A549 (cell line): ENCODE data around the gene ITGA8. TPM values are rescaled to one million over a fixed set of nuclear protein-coding genes. Genes with fewer than 3 reads are reported as not detected.

Experiments
- ATAC-seq, 2 experiments: fragments of 200-7000 bp in 1 of 2; fragments of >200 bp in 1 of 2; cut with Nextera tagmentation in 1 of 2; cut with Tn5 transposase in 1 of 2; 3 replicates each; pipeline versions ENCODE4 v1.8.0 to v1.9.1; 2018 to 2020; ENCODE audit warnings: mild to moderate bottlenecking in 1 of 2, moderate library complexity in 1 of 2
- CTCF ChIA-PET: fragments of 300-600 bp; sonication (Branson Sonifier 250); formaldehyde crosslinking; extraction: SDS; loops from one replicate; lab custom pipeline; 2021; ENCODE audit warnings: antibody characterized with exemption, inconsistent platforms; lab: Yijun Ruan, JAX
- POLR2A ChIA-PET: fragments of 350-600 bp; formaldehyde crosslinking; extraction: SDS; loops from one replicate; lab custom pipeline; 2021; ENCODE audit warnings: antibody characterized with exemption, inconsistent platforms; lab: Yijun Ruan, JAX
- DNase-seq, 2 experiments: peaks; one replicate each; pipeline versions ENCODE4 v3.0.0 to v3.0.0-alpha.2; 2011 to 2016; ENCODE audit warnings: low read depth in 1 of 2, low spot score in 1 of 2
- FAIRE-seq: peaks from 2 replicates; lab custom pipeline; 2011; peaks lifted over from hg19 to GRCh38; lab: Jason Lieb, UNC
- H3K27ac ChIP-seq, 2 experiments: fragments of >200 bp; sonication (Bioruptor Twin); formaldehyde crosslinking; 3 replicates each; pipeline ENCODE4 v1.5.1; 2016 to 2017
- H3K4me1 ChIP-seq: fragments of >200 bp; sonication (Bioruptor Twin); formaldehyde crosslinking; 3 replicates; pipeline ENCODE4 v1.6.1; 2016
- H3K4me2 ChIP-seq: fragments of >200 bp; sonication (Bioruptor Twin); formaldehyde crosslinking; 3 replicates; pipeline ENCODE4 v1.6.1; 2016
- H3K4me3 ChIP-seq: fragments of >200 bp; sonication (Bioruptor Twin); formaldehyde crosslinking; 3 replicates; pipeline ENCODE4 v1.5.1; 2016
- H3K9me3 ChIP-seq: fragments of >200 bp; sonication (Bioruptor Twin); formaldehyde crosslinking; 3 replicates; pipeline ENCODE4 v1.6.1; 2016
- BHLHE40 ChIP-seq: IDR thresholded peaks from 2 replicates; pipeline ENCODE4 v1.6.1; 2012; ENCODE audit warnings: low read depth, low read length, inconsistent platforms
- CBX2 ChIP-seq: fragments of 200-600 bp; sonication (generic); IDR thresholded peaks from 2 replicates; pipeline ENCODE4 v1.6.1; 2016; ENCODE audit warnings: low read depth, mild to moderate bottlenecking, borderline replicate concordance
- EHMT2 ChIP-seq: fragments of 200-600 bp; sonication (generic); IDR thresholded peaks from 2 replicates; pipeline ENCODE4 v1.6.1; 2016; ENCODE audit warnings: antibody characterized with exemption, low read depth, mild to moderate bottlenecking, moderate library complexity
- FOSL2 ChIP-seq, 2 experiments: fragments of 450-650 bp in 1 of 2; fragments of >200 bp in 1 of 2; sonication (Bioruptor Twin) in 1 of 2; formaldehyde crosslinking; IDR thresholded peaks; 2 replicates each; pipeline versions ENCODE4 v1.5.0 to v1.6.1; 2016 to 2020; ENCODE audit warnings: mild to moderate bottlenecking in 1 of 2, moderate library complexity in 1 of 2
- GATA3 ChIP-seq: IDR thresholded peaks from 2 replicates; pipeline ENCODE4 v1.6.1; 2012; ENCODE audit warnings: borderline replicate concordance
- HDAC2 ChIP-seq: fragments of 200-600 bp; sonication (generic); IDR thresholded peaks from 2 replicates; pipeline ENCODE4 v1.6.1; 2016
- HOXA7 ChIP-seq: fragments of 250-450 bp; sonication (Bioruptor Pico); IDR thresholded peaks from 2 replicates; pipeline ENCODE4 v1.5.0; 2020; ENCODE audit warnings: mild to moderate bottlenecking, moderate library complexity
- KDM5A ChIP-seq: fragments of 200-600 bp; sonication (generic); IDR thresholded peaks from 2 replicates; pipeline ENCODE4 v1.6.1; 2016; ENCODE audit warnings: antibody characterized with exemption, mild to moderate bottlenecking
- MAFK ChIP-seq: fragments of 450-650 bp; IDR thresholded peaks from 2 replicates; pipeline ENCODE4 v1.6.1; 2014; ENCODE audit not compliant: partially characterized antibody
- MAZ ChIP-seq: fragments of 150-350 bp; IDR thresholded peaks from 2 replicates; pipeline ENCODE4 v1.6.1; 2014; ENCODE audit warnings: antibody characterized with exemption, low read depth, low read length, borderline replicate concordance
- RCOR1 ChIP-seq: fragments of 150-350 bp; IDR thresholded peaks from 2 replicates; pipeline ENCODE4 v1.6.1; 2014; ENCODE audit warnings: antibody characterized with exemption, low read length, low read depth
- ZFP36 ChIP-seq: fragments of 450-650 bp; IDR thresholded peaks from 2 replicates; pipeline ENCODE4 v1.6.1; 2014; ENCODE audit warnings: borderline replicate concordance; ENCODE audit not compliant: partially characterized antibody
- ZNF302 ChIP-seq: fragments of 250-450 bp; sonication (Bioruptor Pico); IDR thresholded peaks from 2 replicates; pipeline ENCODE4 v1.9.0; 2021; ENCODE audit warnings: inconsistent platforms, mild to moderate bottlenecking, moderate library complexity
- ZSCAN20 ChIP-seq: fragments of 250-450 bp; sonication (Bioruptor Pico); IDR thresholded peaks from 2 replicates; pipeline ENCODE4 v1.8.0; 2022; ENCODE audit warnings: mild to moderate bottlenecking, moderate library complexity
- WGBS: methylation state at CpG from one replicate; pipeline ENCODE4 v1.1.6; 2017; ENCODE audit errors: missing lambda C conversion rate; 5-methylcytosine and 5-hydroxymethylcytosine counted together
- polyA plus RNA-seq, 4 experiments: library from polyadenylated mRNA; depleted of rRNA in 3 of 4; stranded (reverse); fragments of >200 nt; fragmentation: RNase III in 1 of 4; extraction: RNeasy Plus Mini Kit Qiagen cat#74134 plus additional on column Dnase treatment in 1 of 4; gene quantifications; 2 replicates in 3 of 4; 3 replicates in 1 of 4; pipeline ENCODE4 v1.2.3, GENCODE V29; 2011 to 2017
- TF ChIP-seq, protein P1 (sequence below): fragments of >200 bp; sonication (Bioruptor Twin); formaldehyde crosslinking; IDR thresholded peaks from 3 replicates; pipeline ENCODE4 v1.6.1; 2016
- TF ChIP-seq, protein P2 (sequence below): IDR thresholded peaks from 2 replicates; pipeline ENCODE4 v1.6.1; 2012
- TF ChIP-seq, protein P3 (sequence below): fragments of >200 bp; sonication (Bioruptor Twin); formaldehyde crosslinking; IDR thresholded peaks from 3 replicates; pipeline ENCODE4 v1.5.1; 2016

ITGA8 gene
- polyA plus RNA-seq, 2 of the 4 experiments (the other 2 are of a cell fraction) = 0.12 TPM; not detected in 1

DNA sequence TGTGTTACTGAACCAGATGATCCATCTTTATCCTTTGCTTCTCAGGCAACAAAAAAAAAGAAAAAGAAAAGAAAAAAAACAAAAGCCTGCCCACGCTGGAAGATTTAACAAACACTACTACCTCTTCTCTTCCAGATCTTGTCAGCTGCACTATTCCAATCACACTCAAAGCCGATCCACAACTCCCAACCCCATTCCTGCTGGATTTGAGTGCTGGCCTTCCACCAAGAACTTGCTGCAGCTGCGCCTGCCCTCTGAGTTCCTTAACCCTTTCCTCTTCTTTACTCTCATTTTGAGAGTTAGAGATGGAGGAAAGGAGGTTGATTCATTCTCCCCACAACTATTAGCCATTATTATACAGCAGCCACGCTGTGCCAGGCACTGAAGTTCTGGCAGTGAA, 16.0 kb upstream of the ITGA8 start:
- Histone ChIP-seq H3K27ac (no peak overlapping the region), H3K4me3 (no peak overlapping the region), H3K9me3 (no peaks in the 10 kb centered on the region), H3K4me2 (no peak overlapping the region), H3K4me1 (no peaks in the 10 kb centered on the region)
- TF ChIP-seq, protein P1, sequence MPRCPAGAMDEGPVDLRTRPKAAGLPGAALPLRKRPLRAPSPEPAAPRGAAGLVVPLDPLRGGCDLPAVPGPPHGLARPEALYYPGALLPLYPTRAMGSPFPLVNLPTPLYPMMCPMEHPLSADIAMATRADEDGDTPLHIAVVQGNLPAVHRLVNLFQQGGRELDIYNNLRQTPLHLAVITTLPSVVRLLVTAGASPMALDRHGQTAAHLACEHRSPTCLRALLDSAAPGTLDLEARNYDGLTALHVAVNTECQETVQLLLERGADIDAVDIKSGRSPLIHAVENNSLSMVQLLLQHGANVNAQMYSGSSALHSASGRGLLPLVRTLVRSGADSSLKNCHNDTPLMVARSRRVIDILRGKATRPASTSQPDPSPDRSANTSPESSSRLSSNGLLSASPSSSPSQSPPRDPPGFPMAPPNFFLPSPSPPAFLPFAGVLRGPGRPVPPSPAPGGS = no peak
- TF ChIP-seq HDAC2 (no peak), BHLHE40 (no peak)
- 4% methylated on average over 4 of the region's 4 CpGs for WGBS
- no peak for ATAC-seq
- FAIRE-seq = no peak
- ChIA-PET POLR2A (no interaction called here), CTCF (no interaction called here)
- DNase-seq = no peak

DNA sequence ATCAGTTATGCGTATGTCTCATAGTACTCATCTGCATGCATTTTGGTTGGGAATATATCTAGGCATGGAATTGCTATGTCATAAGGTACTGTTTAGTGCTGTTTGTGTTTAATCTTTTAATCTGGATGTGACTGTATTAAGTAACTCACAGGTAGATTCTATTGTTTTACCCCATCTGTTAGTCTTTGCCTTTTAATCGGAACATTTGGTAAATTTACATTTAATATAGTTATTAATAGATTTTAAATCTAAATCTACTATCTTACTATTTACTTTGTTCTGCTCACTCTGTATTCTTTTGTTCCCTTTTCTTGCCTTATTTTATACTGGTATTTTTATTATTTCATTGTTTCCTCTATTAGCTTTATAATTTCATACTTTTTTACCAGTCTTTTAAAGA, 10.6 kb upstream of the ITGA8 start:
- CTCF ChIA-PET = interaction anchor here (1.8 kb wide), 1 partner anchor 11 kb away, joined by 4 read pairs; the partner anchor contains the start of gene ITGA8
- ATAC-seq = no peak

DNA sequence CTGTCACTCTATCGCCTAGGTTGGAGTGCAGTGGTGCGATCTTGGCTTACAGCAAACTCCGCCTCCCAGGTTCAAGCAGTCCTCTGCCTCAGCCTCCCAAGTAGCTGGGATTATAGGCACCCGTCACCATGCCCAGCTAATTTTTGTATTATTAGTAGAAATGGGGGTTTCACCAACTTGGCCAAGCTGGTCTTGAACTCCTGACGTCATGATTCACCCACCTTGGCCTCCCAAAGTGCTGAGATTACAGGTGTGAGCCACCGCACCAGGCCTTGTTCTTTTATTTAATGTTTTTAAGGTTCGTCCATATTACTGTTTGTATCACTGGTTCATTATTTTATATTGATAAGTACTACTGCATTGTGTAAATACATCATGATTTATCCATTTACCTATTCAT, 10.2 kb upstream of the ITGA8 start:
- ATAC-seq = no peak

More for the DNA sequence above, 10.6 kb upstream of the ITGA8 start:
- POLR2A ChIA-PET = no interaction called here
- H3K4me1 ChIP-seq = no peaks in the 10 kb centered on the region
- H3K9me3 ChIP-seq = no peaks in the 10 kb centered on the region
- DNase-seq = no peak
- no peak for FAIRE-seq
- no peak overlapping the region for H3K4me2 ChIP-seq
- TF ChIP-seq, protein P2, sequence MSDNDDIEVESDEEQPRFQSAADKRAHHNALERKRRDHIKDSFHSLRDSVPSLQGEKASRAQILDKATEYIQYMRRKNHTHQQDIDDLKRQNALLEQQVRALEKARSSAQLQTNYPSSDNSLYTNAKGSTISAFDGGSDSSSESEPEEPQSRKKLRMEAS = no peak
- TF ChIP-seq CBX2 = no peak
- no peak for TF ChIP-seq HOXA7 (CRISPR knock-in tag)
- TF ChIP-seq ZFP36 = no peak
- TF ChIP-seq FOSL2 (IDR thresholded peaks at IDR 0.05) = no peak
- no peak for TF ChIP-seq FOSL2 (CRISPR knock-in tag; IDR thresholded peaks at IDR 0.05)
- no peak for TF ChIP-seq ZSCAN20 (CRISPR knock-in tag)
- TF ChIP-seq ZNF302 (CRISPR knock-in tag) = no peak
- TF ChIP-seq, protein P1 = no peak
- no peak for TF ChIP-seq KDM5A
- TF ChIP-seq RCOR1 = no peak
- H3K4me3 ChIP-seq = no peak overlapping the region
- H3K27ac ChIP-seq = no peak overlapping the region
- WGBS = 93% methylated on average over 2 of the region's 2 CpGs

DNA sequence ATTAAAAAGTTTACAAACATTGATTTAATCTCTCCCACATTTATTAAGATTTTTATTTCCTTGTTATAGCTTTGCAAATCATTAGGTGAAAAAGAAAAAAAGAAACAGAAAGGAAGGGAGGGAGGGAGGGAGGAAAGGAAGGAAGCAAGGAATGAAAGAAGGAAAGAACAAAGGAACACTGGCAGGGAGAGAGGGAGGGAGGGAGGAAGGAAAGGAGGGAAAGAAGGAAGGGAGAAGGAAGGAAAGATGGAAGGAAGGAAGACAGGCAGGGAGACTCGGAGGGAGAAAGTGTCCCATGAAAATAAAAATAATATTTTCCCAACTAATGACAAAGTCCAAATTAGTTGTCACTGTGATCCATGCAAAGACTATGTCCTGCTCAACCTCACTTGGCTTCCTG, 6.3 kb upstream of the ITGA8 start:
- H3K4me3 ChIP-seq = no peak overlapping the region
- CTCF ChIA-PET = interaction anchor here (0.6 to 3.6 kb wide), 9 partner anchors 20 to 774 kb away, joined by 3 to 16 read pairs (median 3); no protein-coding TSS in a partner anchor
- TF ChIP-seq GATA3 (no peak), EHMT2 (no peak), MAZ (no peak)
- TF ChIP-seq, protein P3, sequence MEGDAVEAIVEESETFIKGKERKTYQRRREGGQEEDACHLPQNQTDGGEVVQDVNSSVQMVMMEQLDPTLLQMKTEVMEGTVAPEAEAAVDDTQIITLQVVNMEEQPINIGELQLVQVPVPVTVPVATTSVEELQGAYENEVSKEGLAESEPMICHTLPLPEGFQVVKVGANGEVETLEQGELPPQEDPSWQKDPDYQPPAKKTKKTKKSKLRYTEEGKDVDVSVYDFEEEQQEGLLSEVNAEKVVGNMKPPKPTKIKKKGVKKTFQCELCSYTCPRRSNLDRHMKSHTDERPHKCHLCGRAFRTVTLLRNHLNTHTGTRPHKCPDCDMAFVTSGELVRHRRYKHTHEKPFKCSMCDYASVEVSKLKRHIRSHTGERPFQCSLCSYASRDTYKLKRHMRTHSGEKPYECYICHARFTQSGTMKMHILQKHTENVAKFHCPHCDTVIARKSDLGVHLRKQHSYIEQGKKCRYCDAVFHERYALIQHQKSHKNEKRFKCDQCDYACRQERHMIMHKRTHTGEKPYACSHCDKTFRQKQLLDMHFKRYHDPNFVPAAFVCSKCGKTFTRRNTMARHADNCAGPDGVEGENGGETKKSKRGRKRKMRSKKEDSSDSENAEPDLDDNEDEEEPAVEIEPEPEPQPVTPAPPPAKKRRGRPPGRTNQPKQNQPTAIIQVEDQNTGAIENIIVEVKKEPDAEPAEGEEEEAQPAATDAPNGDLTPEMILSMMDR = no peak; the same call in 2 of the 3 replicates
- FAIRE-seq = no peak
- POLR2A ChIA-PET = no interaction called here
- 0% methylated on average over 1 of the region's 1 CpG for WGBS
- DNase-seq = no peak
- H3K9me3 ChIP-seq = no peaks in the 10 kb centered on the region
- no peak overlapping the region for H3K27ac ChIP-seq
- H3K4me2 ChIP-seq = no peak overlapping the region
- ATAC-seq = no peak
- no peaks in the 10 kb centered on the region for H3K4me1 ChIP-seq

More for the DNA sequence above, 10.2 kb upstream of the ITGA8 start:
- ChIA-PET POLR2A (no interaction called here), CTCF (interaction anchor here (0.7 to 1.8 kb wide), 2 partner anchors 11 to 285 kb away, joined by 3 to 4 read pairs; partner anchors contain the start of gene ITGA8)
- Histone ChIP-seq H3K4me3 (no peak overlapping the region), H3K27ac (no peak overlapping the region), H3K4me2 (no peak overlapping the region), H3K4me1 (no peaks in the 10 kb centered on the region), H3K9me3 (no peaks in the 10 kb centered on the region)
- no peak for DNase-seq
- FAIRE-seq = no peak
- 60% methylated on average over 7 of the region's 7 CpGs for WGBS
- TF ChIP-seq MAFK (no peak), RCOR1 (no peak)
